NCI-H2196 (cell line): Measurements from ENCODE around the gene SERTM1.

ENCODE experiments used
- DNase-seq: peaks from one replicate; lab custom pipeline; 2025; ENCODE audit not compliant: unreplicated experiment; lab: John Stamatoyannopoulos, UW

Gene SERTM1

DNA sequence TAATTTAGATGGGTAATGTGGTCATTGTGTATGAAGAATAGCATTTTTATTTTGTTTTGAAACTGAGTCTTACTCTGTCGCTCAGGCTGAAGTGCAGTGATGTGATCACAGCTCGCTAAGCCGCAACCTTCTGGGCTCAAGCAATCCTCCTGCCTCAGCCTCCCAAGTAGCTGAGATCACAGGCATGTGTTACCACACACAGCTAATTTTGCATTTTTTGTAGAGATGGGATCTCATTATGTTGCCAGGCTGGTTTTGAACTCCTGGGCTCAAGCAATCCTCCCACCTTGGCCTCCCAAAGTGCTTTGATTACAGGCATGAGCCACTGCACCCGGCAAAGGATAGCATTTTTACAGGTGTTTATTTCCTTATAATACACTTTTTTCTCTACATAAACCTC, 36.6 kb downstream of the SERTM1 start:
- no peak for DNase-seq

DNA sequence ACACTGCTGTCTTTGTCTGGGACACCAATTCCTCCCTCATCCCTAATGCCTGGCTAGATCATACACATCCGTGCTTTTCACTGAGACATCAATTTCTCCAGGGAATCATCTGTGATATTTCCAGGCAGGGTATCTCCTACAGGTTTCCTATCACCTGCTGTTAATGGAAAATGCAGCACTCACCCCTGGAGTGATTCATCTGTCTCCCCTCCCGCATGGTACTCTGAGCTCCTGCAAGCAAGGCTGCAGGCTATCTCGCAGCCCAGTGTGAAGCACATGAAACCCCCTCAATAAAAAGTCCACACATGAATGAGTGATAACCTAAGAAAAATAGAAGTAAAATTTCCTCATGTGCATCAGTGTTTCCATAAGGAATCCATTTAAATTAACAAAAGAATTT, 38.5 kb downstream of the SERTM1 start:
- DNase-seq, result no peak

DNA sequence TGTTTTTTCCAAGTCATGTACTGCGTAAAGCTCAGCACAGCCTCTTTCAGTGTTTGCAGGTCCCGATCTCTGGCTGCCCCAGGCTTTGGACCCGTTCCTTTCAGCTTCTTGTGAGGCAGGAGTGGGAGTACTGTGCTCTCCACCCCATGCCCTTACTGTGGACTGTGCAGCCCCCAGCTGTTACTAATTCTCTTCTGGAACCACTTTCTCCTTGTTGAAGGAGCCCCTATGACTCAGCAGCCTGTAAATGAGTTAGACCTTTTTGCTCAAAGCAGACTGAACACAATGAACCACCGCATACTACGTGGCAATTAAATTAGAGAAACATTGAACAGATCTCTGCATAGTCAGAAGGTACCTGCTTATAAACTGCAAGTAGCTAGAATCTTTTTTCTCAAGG, 39.0 kb downstream of the SERTM1 start:
- no peak for DNase-seq

DNA sequence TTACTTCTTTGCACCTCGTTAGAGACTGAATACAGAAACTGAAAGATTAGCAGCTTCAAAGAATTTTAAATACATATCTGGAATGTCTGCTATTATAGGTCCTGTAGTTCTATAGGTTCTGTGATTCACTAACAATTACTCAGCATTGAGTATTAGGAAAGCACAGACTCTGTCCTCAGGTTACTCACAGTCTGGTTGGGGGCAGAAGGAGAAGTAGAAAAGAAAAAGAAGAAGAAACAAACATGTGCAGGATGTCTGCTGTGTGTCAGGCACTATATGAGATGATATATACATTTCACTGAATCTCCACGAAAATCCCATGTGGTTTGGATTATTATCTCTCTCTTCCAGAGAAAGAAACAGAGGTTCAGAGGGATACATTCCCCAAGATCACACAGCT, 40.1 kb downstream of the SERTM1 start:
- DNase-seq, result no peak

DNA sequence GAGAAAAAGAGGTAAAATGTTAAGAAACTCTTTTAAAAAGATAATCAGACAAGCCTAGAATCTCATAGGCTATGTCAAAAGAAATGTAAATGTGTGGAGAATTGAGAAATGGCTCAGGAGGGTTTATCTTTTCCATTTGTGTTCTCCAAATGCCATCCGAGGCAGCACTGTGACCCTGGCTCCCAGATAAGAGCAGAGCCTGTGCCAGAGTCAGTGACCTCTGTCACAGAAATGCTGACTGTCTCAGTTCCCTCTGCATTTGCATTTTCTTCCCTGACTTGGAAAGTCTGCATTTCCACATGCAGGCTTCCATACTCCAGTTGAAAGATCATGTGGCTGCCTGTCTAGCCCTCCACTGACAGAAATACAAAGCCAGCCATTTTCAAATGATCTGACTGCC, 42.0 kb downstream of the SERTM1 start:
- DNase-seq, result no peak

DNA sequence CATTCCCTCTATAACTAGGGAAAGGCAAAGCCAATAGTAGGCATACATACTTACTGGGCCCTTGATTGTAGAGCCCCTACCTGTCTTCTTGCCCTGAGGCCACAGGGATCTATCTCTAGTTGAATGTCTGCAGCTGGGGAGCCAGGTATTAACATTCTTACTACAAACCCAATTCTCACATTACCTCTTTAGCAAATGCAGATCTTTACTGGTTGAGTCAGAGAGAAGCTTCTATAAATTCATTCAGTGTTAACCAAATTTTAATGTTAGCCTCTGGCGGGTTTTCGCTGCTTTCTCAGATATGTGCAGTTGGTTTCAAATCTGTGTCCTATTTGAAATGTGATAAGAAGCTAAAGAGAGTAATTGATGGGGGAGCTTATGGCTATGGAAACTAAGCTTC, 43.2 kb downstream of the SERTM1 start:
- DNase-seq, result no peak

DNA sequence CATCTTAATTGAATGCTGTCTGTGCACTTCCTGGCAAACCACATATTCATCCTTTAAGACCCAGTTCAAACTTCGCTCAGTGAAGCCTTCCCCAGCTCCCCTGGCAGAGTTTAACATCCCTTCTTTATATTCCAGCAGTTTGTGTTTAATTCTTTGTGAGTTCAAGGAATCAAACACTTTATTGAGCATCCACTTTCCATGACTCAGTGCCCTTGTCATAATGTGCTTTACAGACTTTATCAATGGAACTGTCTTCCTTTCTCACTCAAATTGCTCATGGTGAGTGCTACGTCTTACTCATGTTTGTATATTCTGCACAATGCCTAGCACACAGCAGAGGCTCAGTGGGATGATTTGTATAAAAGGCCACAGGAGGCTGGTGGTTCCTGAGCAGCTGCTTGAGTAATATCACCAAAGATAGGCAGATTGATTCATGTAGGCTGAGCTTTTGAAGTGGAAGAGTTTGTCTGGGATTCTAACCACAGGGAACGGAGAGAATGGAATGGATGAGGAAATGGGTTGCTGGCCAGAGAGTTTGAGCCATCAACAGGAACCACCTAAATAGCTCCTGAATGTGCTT, 44.2 kb downstream of the SERTM1 start:
- no peak for DNase-seq

DNA sequence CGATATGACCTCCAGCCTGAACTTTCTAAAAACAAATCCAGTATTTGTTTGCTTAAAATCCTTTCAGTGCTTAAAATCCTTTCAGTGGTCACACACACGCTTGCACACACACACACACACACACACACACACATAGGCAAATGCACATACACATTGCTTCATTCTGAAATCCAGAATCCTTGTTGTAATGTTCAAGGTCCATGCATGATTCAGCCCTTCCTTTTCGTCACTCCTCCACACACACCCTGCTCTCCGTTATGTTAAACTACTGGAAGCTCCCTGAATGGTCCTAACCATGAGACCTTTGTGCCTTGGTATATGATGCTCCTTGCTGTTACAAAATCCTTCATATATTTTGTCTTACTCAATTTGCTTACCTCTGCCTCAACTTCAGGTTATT, 44.9 kb downstream of the SERTM1 start:
- no peak for DNase-seq

DNA sequence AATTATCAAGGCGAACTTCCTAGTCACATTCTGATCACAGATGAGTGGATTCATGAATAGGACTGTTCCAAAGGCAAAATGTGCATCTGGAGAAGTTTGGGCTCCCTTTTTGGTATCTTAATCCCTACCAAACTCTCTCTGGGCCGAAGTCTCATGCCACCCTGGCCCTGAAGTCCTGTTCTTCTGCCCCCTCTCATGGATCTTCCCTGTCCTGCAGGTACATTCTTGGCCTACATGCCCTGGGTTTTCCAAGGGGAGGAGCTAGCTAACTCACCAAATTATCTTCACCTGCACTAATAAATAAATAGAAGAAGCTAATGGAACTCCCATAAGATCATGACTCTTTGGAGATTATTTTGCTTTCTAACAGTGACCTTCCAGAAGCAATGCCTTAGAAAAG, 50.3 kb downstream of the SERTM1 start:
- DNase-seq, result no peak

DNA sequence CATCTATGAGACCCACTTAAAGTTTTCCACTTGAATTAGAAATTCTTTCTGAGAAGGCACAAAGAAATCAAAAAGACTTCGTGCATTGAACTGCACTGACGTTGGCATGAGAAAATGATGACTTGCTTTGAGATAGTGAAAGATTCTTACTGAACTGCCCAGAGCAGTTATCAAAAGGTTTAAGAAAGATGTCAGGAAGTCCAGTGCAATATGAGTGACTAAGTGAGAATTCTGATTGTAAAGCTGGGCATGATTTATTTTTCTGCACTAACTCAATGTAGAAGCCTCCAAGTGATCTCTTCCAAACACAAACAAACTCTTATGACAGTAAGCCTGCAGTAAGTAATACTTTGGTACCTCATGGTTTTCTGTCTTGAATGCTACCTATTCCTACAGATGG, 52.1 kb downstream of the SERTM1 start:
- no peak for DNase-seq

DNA sequence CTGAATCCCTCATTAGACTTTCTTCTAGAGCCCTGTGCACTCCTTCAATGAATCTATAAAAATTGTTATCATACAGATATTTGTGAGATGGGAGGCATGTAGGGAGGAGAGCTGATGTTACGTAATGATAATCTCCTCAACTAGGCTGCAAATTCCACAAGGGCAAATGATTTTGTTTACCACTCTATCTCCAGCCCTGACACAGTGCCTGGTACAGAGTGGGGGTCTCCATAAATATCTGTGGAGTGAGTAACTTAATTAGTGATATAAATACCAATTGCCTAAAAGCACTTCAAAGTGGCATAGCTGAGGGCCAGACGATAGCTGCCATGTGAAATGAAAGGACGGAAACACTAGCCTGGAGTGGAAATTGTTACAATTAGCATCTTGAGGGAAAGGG, 54.2 kb downstream of the SERTM1 start:
- DNase-seq, result no peak

DNA sequence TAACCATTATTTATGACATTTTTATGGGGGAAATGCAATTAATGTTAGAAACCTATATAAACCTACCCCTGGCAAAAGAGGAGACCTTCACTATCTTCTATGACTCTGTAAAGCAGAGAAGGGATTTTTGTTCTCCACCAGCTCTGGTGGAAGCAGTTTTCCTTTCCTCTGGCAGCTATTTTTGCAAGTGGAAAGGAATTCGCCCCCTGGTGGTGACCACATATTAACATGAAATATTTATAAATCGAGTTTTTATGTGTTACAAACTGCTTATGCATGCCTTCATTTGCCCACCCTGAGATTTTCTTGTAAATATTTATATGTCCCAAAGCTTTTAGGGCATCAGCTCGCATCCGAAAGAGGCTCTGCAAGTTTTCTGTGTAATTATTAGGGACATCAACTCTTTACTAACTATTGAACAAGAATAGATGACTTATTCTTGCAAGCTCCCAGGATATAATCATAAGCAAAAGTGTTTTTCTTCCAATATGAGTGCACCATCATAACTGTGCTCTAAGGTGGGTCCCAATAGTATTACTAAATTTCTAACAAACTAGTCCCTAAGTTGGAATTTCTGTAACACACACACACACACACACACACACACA, 62.4 kb downstream of the SERTM1 start:
- DNase-seq, result peak; percentile 42

DNA sequence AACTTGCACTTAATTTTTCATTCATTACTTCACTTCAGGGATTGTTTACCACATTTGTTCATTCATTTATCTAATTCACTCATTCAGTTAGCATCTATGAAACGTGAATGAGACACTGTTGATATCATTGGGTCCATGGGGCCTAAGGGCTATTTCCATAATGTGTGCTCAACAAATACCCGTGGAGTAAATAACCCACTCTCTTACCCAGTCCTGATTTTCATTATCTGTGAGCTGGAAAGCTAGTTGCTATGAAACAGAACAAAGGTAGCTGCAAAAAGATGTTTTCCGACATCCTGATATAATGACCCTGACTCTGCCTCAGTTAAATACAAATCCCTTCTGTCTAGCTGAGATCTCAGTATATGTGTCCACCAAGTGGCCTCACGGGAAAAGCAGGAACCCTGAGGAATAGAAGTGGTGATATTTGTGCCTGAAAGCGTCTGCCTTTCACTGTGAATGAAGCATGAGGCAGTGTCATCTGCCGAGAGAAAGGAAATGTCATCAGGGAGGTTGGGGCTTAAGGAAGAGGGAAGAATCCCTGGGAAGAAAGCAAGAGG, 63.8 kb downstream of the SERTM1 start:
- no peak for DNase-seq

DNA sequence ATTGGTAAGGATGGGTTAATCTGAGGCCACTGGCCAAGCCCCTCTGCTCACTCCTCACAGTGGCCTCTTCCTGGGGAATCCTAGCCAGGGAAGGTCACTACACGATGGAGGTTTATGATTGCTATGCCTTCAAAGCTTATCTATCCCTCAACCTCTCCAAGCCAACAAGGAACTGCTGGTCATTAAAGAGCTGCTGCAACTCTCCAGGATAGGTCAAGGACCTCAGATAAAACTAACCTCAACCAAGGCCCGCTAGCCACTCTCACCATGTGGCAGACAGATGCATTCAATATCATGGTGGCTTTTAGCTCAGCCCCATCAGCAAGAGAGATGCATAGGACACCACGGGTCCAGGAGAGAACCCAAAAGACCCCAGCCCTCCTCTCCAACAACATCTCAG, 71.6 kb downstream of the SERTM1 start:
- DNase-seq, result no peak

DNA sequence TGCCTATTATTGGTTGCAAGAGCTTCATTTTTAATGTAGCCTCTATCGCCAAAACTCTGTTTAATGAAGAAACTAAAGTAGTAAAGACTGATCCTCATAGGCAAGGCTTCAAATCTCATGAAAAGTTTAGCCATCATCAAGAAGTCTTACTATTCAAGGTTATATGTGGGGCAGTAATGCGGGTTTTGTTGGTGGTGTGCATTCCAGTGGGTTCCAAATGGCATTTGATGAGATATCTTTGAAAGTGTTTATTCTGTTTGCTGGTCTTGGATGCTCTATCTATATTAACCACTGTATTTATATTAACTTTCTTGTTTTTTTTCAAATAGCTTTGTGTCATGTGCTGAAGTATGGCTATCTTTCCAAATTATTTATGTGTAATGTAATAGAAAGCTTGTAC, 72.2 kb downstream of the SERTM1 start:
- DNase-seq, result no peak
